Measurements from ENCODE around the gene LRTM2.

DNA sequence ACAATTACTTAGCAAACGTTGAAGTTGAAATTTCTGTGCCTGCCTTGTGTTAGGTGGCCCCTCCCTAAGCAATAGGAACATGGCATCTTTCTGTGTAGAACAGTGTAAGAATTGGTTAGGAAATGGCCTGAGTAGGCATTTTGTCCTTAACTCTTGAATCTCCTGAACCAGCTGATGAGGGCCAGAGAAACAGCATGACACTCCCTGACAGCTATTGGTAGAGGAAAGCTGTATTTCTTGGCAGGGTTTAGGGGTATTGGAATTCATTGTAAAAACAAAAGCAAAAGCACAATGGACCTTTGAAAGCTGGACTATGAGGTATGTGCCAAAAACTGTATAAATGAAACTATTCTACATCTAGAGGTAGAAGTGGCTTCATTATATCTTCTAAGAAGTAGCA is 40.6 kb upstream of the LRTM2 start:
- no peak for TF ChIP-seq EZH2 (IDR thresholded peaks at IDR 0.05; ENCODE audit: borderline replicate concordance)
- TF ChIP-seq, protein P1, sequence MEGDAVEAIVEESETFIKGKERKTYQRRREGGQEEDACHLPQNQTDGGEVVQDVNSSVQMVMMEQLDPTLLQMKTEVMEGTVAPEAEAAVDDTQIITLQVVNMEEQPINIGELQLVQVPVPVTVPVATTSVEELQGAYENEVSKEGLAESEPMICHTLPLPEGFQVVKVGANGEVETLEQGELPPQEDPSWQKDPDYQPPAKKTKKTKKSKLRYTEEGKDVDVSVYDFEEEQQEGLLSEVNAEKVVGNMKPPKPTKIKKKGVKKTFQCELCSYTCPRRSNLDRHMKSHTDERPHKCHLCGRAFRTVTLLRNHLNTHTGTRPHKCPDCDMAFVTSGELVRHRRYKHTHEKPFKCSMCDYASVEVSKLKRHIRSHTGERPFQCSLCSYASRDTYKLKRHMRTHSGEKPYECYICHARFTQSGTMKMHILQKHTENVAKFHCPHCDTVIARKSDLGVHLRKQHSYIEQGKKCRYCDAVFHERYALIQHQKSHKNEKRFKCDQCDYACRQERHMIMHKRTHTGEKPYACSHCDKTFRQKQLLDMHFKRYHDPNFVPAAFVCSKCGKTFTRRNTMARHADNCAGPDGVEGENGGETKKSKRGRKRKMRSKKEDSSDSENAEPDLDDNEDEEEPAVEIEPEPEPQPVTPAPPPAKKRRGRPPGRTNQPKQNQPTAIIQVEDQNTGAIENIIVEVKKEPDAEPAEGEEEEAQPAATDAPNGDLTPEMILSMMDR (IDR thresholded peaks at IDR 0.05; ENCODE audit: poor library complexity): no peak
